MM.1S (cell line): Measurements from ENCODE around the gene BTNL3.

Experiments used
- EZH2 ChIP-seq: fragments of 300-600 bp; sonication (generic); optimal IDR thresholded peaks from 2 replicates; pipeline ENCODE3; 2017; ENCODE audit warnings: low read depth, mild to moderate bottlenecking, antibody characterized with exemption, low read length, mixed read lengths
- EZH2phosphoT487 ChIP-seq: fragments of 300-600 bp; sonication (generic); IDR thresholded peaks from 2 replicates; pipeline ENCODE4 v1.6.1; 2018; ENCODE audit warnings: antibody characterized with exemption, low read length

GRCh38 chr5:181053488-181054121 lies 65.0 kb downstream of the BTNL3 start:
- TF ChIP-seq EZH2, result no peak
- TF ChIP-seq EZH2phosphoT487, result no peak
